Skeletal muscle cell (primary cell): ENCODE results near the gene MEGF6.

Experiments used
- DNase-seq: peaks from one replicate; pipeline ENCODE4 v3.0.0-alpha.2; 2010; ENCODE audit warnings: low read depth
- H3K4me3 ChIP-seq: 2 replicates; pipeline ENCODE4 v1.5.1; 2011; ENCODE audit warnings: low read depth, mild to moderate bottlenecking, control low read depth, low read length, moderate library complexity

MEGF6 gene

GRCh38 chr1:3485016-3485415 lies 126.3 kb downstream of the MEGF6 start:
- DNase-seq, result no peak
- no peak overlapping the region for H3K4me3 ChIP-seq

- no peak for DNase-seq
- no peak overlapping the region for H3K4me3 ChIP-seq
These were observed 127.4 kb downstream of the MEGF6 start for GRCh38 chr1:3483801-3484444.

GRCh38 chr1:3483380-3483779 lies 127.9 kb downstream of the MEGF6 start:
- H3K4me3 ChIP-seq, result no peak overlapping the region
- no peak for DNase-seq

- H3K4me3 ChIP-seq, result no peak overlapping the region
- no peak for DNase-seq
These were observed 128.9 kb downstream of the MEGF6 start for GRCh38 chr1:3482378-3482849.

GRCh38 chr1:3481836-3482375 lies 129.4 kb downstream of the MEGF6 start:
- no peak for DNase-seq
- no peak overlapping the region for H3K4me3 ChIP-seq

- DNase-seq, result no peak
- no peak overlapping the region for H3K4me3 ChIP-seq
These were observed 130.3 kb downstream of the MEGF6 start for GRCh38 chr1:3481046-3481445.

- H3K4me3 ChIP-seq, result no peak overlapping the region
- DNase-seq, result no peak
These were observed 131.0 kb downstream of the MEGF6 start for GRCh38 chr1:3480369-3480719.

GRCh38 chr1:3479511-3480368 lies 131.6 kb downstream of the MEGF6 start:
- DNase-seq, result no peak
- H3K4me3 ChIP-seq, result no peak overlapping the region

GRCh38 chr1:3478187-3478586 lies 133.1 kb downstream of the MEGF6 start:
- DNase-seq, result no peak
- H3K4me3 ChIP-seq, result no peak overlapping the region

- no peak overlapping the region for H3K4me3 ChIP-seq
- DNase-seq, result no peak
These were observed 133.9 kb downstream of the MEGF6 start for GRCh38 chr1:3477241-3477995.

- no peak for DNase-seq
- no peak overlapping the region for H3K4me3 ChIP-seq
These were observed 134.6 kb downstream of the MEGF6 start for GRCh38 chr1:3476666-3477065.

- no peak for DNase-seq
These were observed 135.3 kb downstream of the MEGF6 start for GRCh38 chr1:3475839-3476573.

GRCh38 chr1:3474421-3474820 lies 136.9 kb downstream of the MEGF6 start:
- DNase-seq, result no peak
- H3K4me3 ChIP-seq, result no peak overlapping the region

More at GRCh38 chr1:3475839-3476573, 135.3 kb downstream of the MEGF6 start:
- no peak overlapping the region for H3K4me3 ChIP-seq

GRCh38 chr1:3474016-3474415 lies 137.3 kb downstream of the MEGF6 start:
- no peak overlapping the region for H3K4me3 ChIP-seq
- DNase-seq, result no peak

- no peak overlapping the region for H3K4me3 ChIP-seq
- DNase-seq, result peak; percentile 61
These were observed 137.9 kb downstream of the MEGF6 start for GRCh38 chr1:3473381-3473844.

- H3K4me3 ChIP-seq, result no peak overlapping the region
- no peak for DNase-seq
These were observed 138.4 kb downstream of the MEGF6 start for GRCh38 chr1:3472906-3473305.

- DNase-seq, result no peak
These were observed 139.0 kb downstream of the MEGF6 start for GRCh38 chr1:3472088-3472850.

GRCh38 chr1:3471356-3472087 lies 139.8 kb downstream of the MEGF6 start:
- H3K4me3 ChIP-seq, result no peak overlapping the region
- peak; percentile 16 for DNase-seq

More at GRCh38 chr1:3472088-3472850, 139.0 kb downstream of the MEGF6 start:
- no peak overlapping the region for H3K4me3 ChIP-seq
